GM12878 (cell line): ENCODE results near the gene HMGN3. TPM values are rescaled to one million over a fixed set of nuclear protein-coding genes. Genes with fewer than 3 reads are reported as not detected.

Source experiments
- ATAC-seq: fragments of 200-7000 bp; cut with Tn5 transposase; 3 replicates; pipeline ENCODE4 v1.9.1; 2020; ENCODE audit warnings: mild to moderate bottlenecking, moderate library complexity
- BruUV-seq: library from RNA; stranded (reverse); fragments of 400-500 nt; replicated peaks from 2 replicates; lab custom pipeline; 2021; lab: Mats Ljungman, UMichigan
- CTCF ChIA-PET: fragments of 300-600 bp; sonication (Branson Sonifier 250); formaldehyde crosslinking; extraction: SDS; loops from one replicate; lab custom pipeline; 2021; ENCODE audit warnings: inconsistent platforms; lab: Yijun Ruan, JAX
- POLR2A ChIA-PET: fragments of 350-600 bp; formaldehyde crosslinking; extraction: SDS; loops from one replicate; lab custom pipeline; 2021; ENCODE audit warnings: inconsistent platforms; lab: Charles Lee
- RAD21 ChIA-PET: fragments of 300-600 bp; sonication (Branson Sonifier 250); formaldehyde crosslinking; loops from one replicate; lab custom pipeline; 2023; ENCODE audit warnings: antibody characterized with exemption; ENCODE audit not compliant: unreplicated experiment; lab: Charles Lee
- SMC1A ChIA-PET: fragments of 300-600 bp; sonication (Branson Sonifier 250); formaldehyde crosslinking; loops from one replicate; lab custom pipeline; 2023; ENCODE audit not compliant: unreplicated experiment, uncharacterized antibody; lab: Charles Lee
- DNase-seq: peaks from one replicate; pipeline ENCODE4 v3.0.0-alpha.2; 2011; ENCODE audit warnings: low read depth, low spot score
- FAIRE-seq: peaks from 3 replicates; lab custom pipeline; 2011; peaks lifted over from hg19 to GRCh38; lab: Jason Lieb, UNC
- H2AFZ ChIP-seq: 2 replicates; pipeline ENCODE4 v1.6.0; 2011; ENCODE audit warnings: low read depth, low read length, control low read depth; ENCODE audit not compliant: control insufficient read depth
- H3K27ac ChIP-seq: 2 replicates; pipeline ENCODE4 v1.5.1; 2011; ENCODE audit warnings: control low read depth; ENCODE audit not compliant: control insufficient read depth, insufficient read depth
- H3K27me3 ChIP-seq, 2 experiments: replicated peaks in 1 of 2; 2 replicates each; pipeline versions ENCODE4 v1.6.0 to v1.6.1; 2011; ENCODE audit warnings: low read length in 1 of 2; ENCODE audit not compliant: control insufficient read depth in 2 of 2, insufficient read depth in 2 of 2
- H3K36me3 ChIP-seq, 2 experiments: 2 replicates each; pipeline ENCODE4 v1.5.1; 2011; ENCODE audit warnings: low read length in 1 of 2; ENCODE audit not compliant: control insufficient read depth in 2 of 2, insufficient read depth in 2 of 2
- H3K4me1 ChIP-seq: 2 replicates; pipeline ENCODE4 v1.6.1; 2011; ENCODE audit warnings: mild to moderate bottlenecking, low read length, moderate library complexity, mixed read lengths; ENCODE audit not compliant: control insufficient read depth, insufficient read depth
- H3K4me2 ChIP-seq: 2 replicates; pipeline ENCODE4 v1.6.0; 2011; ENCODE audit warnings: control low read depth; ENCODE audit not compliant: control insufficient read depth, insufficient read depth
- H3K4me3 ChIP-seq: fragments of 200-600 bp; sonication (generic); 2 replicates; pipeline ENCODE4 v1.5.1; 2016
- H3K79me2 ChIP-seq: 2 replicates; pipeline ENCODE4 v1.6.0; 2011; ENCODE audit warnings: low read length; ENCODE audit not compliant: control insufficient read depth, insufficient read depth
- H3K9ac ChIP-seq: 2 replicates; pipeline ENCODE4 v1.8.0; 2011; ENCODE audit warnings: low read length, control low read depth, mixed read lengths; ENCODE audit not compliant: control insufficient read depth, insufficient read depth
- H3K9me3 ChIP-seq: replicated peaks from 3 replicates; pipeline ENCODE4 v1.5.1; 2011; ENCODE audit warnings: mild to moderate bottlenecking, low read length; ENCODE audit not compliant: control insufficient read depth, insufficient read depth
- H4K20me1 ChIP-seq: 2 replicates; pipeline ENCODE4 v1.6.0; 2011; ENCODE audit not compliant: control insufficient read depth, insufficient read depth
- CREM ChIP-seq: IDR thresholded peaks from 2 replicates; pipeline ENCODE4 v1.6.1; 2014; ENCODE audit warnings: antibody characterized with exemption, low read depth
- IRF3 ChIP-seq: fragments of 450-650 bp; IDR thresholded peaks from 2 replicates; pipeline ENCODE4 v1.6.1; 2014; ENCODE audit warnings: mild to moderate bottlenecking
- IRF4 ChIP-seq: IDR thresholded peaks from 2 replicates; pipeline ENCODE4 v1.6.1; 2011; ENCODE audit warnings: low read depth, low read length
- KAT2A ChIP-seq: conservative IDR thresholded peaks from 2 replicates; pipeline ENCODE4 v1.6.1; 2011; ENCODE audit warnings: low read depth, low read length; ENCODE audit not compliant: control insufficient read depth
- MLLT1 ChIP-seq: fragments of 450-650 bp; IDR thresholded peaks from 2 replicates; pipeline ENCODE4 v1.6.1; 2016; ENCODE audit warnings: mild to moderate bottlenecking
- NFYB ChIP-seq: IDR thresholded peaks from 2 replicates; pipeline ENCODE4 v1.6.1; 2011; ENCODE audit warnings: low read depth, mild to moderate bottlenecking, low read length, improper control_type of control experiment, moderate library complexity; ENCODE audit not compliant: insufficient read depth
- NR2C2 ChIP-seq: IDR thresholded peaks from 2 replicates; pipeline ENCODE4 v1.6.1; 2011; ENCODE audit warnings: borderline replicate concordance, low read depth; ENCODE audit not compliant: control insufficient read depth, insufficient read length
- PML ChIP-seq: IDR thresholded peaks from 2 replicates; pipeline ENCODE4 v1.6.1; 2012; ENCODE audit warnings: low read length, inconsistent platforms
- TBL1XR1 ChIP-seq: IDR thresholded peaks from 2 replicates; pipeline ENCODE4 v1.6.1; 2012; ENCODE audit warnings: low read depth, low read length, improper control_type of control experiment
- WRNIP1 ChIP-seq: IDR thresholded peaks from 2 replicates; pipeline ENCODE4 v1.6.1; 2011; ENCODE audit warnings: low read depth, low read length, improper control_type of control experiment, borderline replicate concordance
- ZBED1 ChIP-seq: IDR thresholded peaks from 2 replicates; pipeline ENCODE4 v1.6.1; 2016; ENCODE audit warnings: borderline replicate concordance
- WGBS: methylation state at CpG from one replicate; pipeline ENCODE4 v1.1.6; 2016; ENCODE audit warnings: low lambda C conversion rate; ENCODE audit not compliant: insufficient replicate concordance, insufficient coverage; ENCODE audit errors: missing lambda C conversion rate; 5-methylcytosine and 5-hydroxymethylcytosine counted together
- in situ Hi-C: fragments of 300-500 bp; cut with MboI; formaldehyde crosslinking; loops from 9 replicates; pipeline ENCODE4 v1.14.3; 2018; ENCODE audit warnings: mixed read lengths
- intact Hi-C: fragments of 100-400 bp; cut with micrococcal nuclease; formaldehyde crosslinking; loops from one replicate; pipeline ENCODE4 v1.14.2; 2022; ENCODE audit not compliant: unreplicated experiment
- polyA plus RNA-seq, 11 experiments: library from polyadenylated mRNA; depleted of rRNA in 4 of 11; unstranded in 6 of 11; stranded (reverse) in 5 of 11; fragments of >200 nt; fragmentation: Nextera tagmentation in 4 of 11; fragmentation: Illumina TruSeq in 1 of 11; extraction: Ambion mirVana in 4 of 11; extraction: Trizol in 1 of 11; gene quantifications; 1 replicate in 1 of 11; 2 replicates in 10 of 11; pipeline versions ENCODE4 v1.2.1 to v1.2.3, GENCODE V29; 2011 to 2016; ENCODE audit warnings: inconsistent platforms in 2 of 11, missing spikeins in 2 of 11, low read depth in 1 of 11
- total RNA-seq, 4 experiments: library from RNA; depleted of rRNA in 3 of 4; stranded (reverse); fragments of >200 nt in 3 of 4; fragmentation: Illumina TruSeq in 1 of 4; extraction: Trizol in 1 of 4; gene quantifications; 2 replicates each; pipeline versions ENCODE4 v1.2.1 to v1.2.3, GENCODE V29; 2013 to 2021

The HMGN3 gene
- total and polyA plus RNA-seq, 10 of the 15 experiments (the other 5 are each of a cell fraction or from before 2014, with no cell fraction given) = 115 to 496 (median 262) TPM

DNA sequence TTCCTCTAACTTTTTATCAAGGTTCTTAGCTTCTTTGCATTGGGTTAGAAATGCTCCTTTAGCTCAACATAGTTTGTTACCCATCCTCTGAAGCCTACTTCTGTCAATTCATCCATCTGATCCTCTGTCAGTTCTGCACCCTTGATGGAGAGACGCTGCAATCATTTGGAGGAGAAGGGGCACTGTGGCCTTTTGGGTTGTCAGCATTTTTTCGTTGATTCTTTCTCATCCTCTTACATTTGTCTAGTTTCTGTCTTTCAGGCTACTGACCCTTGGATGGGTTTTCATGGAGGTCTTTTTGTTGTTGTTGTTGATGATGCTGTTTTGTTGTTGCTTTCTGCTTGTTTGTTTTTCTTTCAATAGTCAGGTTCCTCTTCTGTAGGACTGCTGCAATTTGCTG lies 26.3 kb upstream of the HMGN3 start:
- DNase-seq = no peak
- TF ChIP-seq KAT2A = no peak
- TF ChIP-seq NR2C2 = no peak
- TF ChIP-seq TBL1XR1 = no peak
- no peak for TF ChIP-seq CREM
- no peak for TF ChIP-seq WRNIP1
- TF ChIP-seq IRF3 = no peak
- TF ChIP-seq NFYB = no peak
- TF ChIP-seq ZBED1 = no peak
- TF ChIP-seq PML = no peak
- no peak for TF ChIP-seq IRF4
- no peak for TF ChIP-seq MLLT1
- RAD21 ChIA-PET = no interaction called here
- Histone ChIP-seq H3K4me3 (no peak overlapping the region), H3K79me2 (no peaks in the 10 kb centered on the region), H2AFZ (no peak overlapping the region), H3K4me1 (no peaks in the 10 kb centered on the region), H3K9me3 (no peaks in the 10 kb centered on the region; the same call in 2 of the 3 replicates), H3K4me2 (no peak overlapping the region), H3K27me3 (no peaks in the 10 kb centered on the region), H3K36me3 (no peaks in the 10 kb centered on the region), H4K20me1 (no peaks in the 10 kb centered on the region), H3K9ac (no peak overlapping the region), H3K27ac (no peak overlapping the region)
- POLR2A ChIA-PET = no interaction called here
- CTCF ChIA-PET = no interaction called here
- no peak for FAIRE-seq
- no TSS peak for BruUV-seq
- in situ Hi-C loops (no loop called here), intact Hi-C loops (no loop called here)
- SMC1A ChIA-PET = interaction anchor here (0.8 kb wide), 1 partner anchor 80 kb away, joined by 3 read pairs; no protein-coding TSS in a partner anchor
- ATAC-seq = no peak
- 0% methylated on average over 2 of the region's 2 CpGs for WGBS
